Spleen (tissue), 11 donors: ENCODE results near the gene POU2F1. TPM values are rescaled to one million over a fixed set of nuclear protein-coding genes. Genes with fewer than 3 reads are reported as not detected.

ENCODE experiments used
- DNase-seq: peaks from one replicate; pipeline ENCODE4 v3.0.0-alpha.2; 2020
- H3K27ac ChIP-seq, 8 donors: fragments of 200-600 bp; sonication (generic) in 7 of 8; 1 replicate in 4 of 8; 2 replicates in 4 of 8; pipeline versions ENCODE4 v1.5.0 to v1.8.0; 2016 to 2021; ENCODE audit warnings: inconsistent platforms in 4 of 8, mild to moderate bottlenecking in 4 of 8, moderate library complexity in 1 of 8
- H3K27me3 ChIP-seq, 7 donors: fragments of 200-600 bp; sonication (generic) in 6 of 7; replicated peaks in 1 of 7; 1 replicate in 4 of 7; 2 replicates in 3 of 7; pipeline versions ENCODE4 v1.5.0 to v1.8.0; 2016 to 2021; ENCODE audit warnings: inconsistent platforms in 3 of 7, mild to moderate bottlenecking in 1 of 7
- H3K36me3 ChIP-seq, 6 donors: fragments of 200-600 bp; sonication (generic) in 5 of 6; 1 replicate in 4 of 6; 2 replicates in 2 of 6; pipeline versions ENCODE4 v1.5.0 to v1.8.0; 2016 to 2021; ENCODE audit warnings: inconsistent platforms in 2 of 6
- H3K4me1 ChIP-seq, 6 donors: fragments of 200-600 bp; sonication (generic) in 5 of 6; 1 replicate in 3 of 6; 2 replicates in 3 of 6; pipeline versions ENCODE4 v1.5.0 to v1.8.0; 2016 to 2021; ENCODE audit warnings: inconsistent platforms in 3 of 6
- H3K4me3 ChIP-seq, 8 donors: fragments of 200-600 bp; sonication (generic) in 7 of 8; 1 replicate in 4 of 8; 2 replicates in 4 of 8; pipeline versions ENCODE4 v1.5.0 to v1.8.0; 2016 to 2021; ENCODE audit warnings: inconsistent platforms in 4 of 8, mild to moderate bottlenecking in 4 of 8, moderate library complexity in 2 of 8
- H3K9me3 ChIP-seq, 8 donors: fragments of 200-600 bp; sonication (generic) in 7 of 8; 1 replicate in 4 of 8; 2 replicates in 4 of 8; pipeline versions ENCODE4 v1.5.0 to v1.8.0; 2016 to 2021; ENCODE audit warnings: inconsistent platforms in 4 of 8
- POLR2A ChIP-seq, 3 donors: fragments of 450-650 bp; IDR thresholded peaks; one replicate each; pipeline ENCODE4 v1.5.1; 2017; ENCODE audit warnings: antibody characterized with exemption in 3 of 3, mild to moderate bottlenecking in 1 of 3
- POLR2AphosphoS5 ChIP-seq, 3 donors: sonication (generic); formaldehyde crosslinking; IDR thresholded peaks; one replicate each; pipeline ENCODE4 v1.5.1; 2017; ENCODE audit warnings: antibody characterized with exemption in 3 of 3
- WGBS, 5 donors: extraction: QIAGEN DNeasy Blood & Tissue Kit in 3 of 5; methylation state at CpG; one replicate each; pipeline versions ENCODE4 v1.1.5 to v1.1.7; 2013 to 2018; 5-methylcytosine and 5-hydroxymethylcytosine counted together
- intact Hi-C: fragments of 100-400 bp; cut with DNase I; formaldehyde crosslinking; loops from one replicate; pipeline ENCODE4 v1.15.0; 2023; ENCODE audit warnings: low total_unique reads
- polyA plus RNA-seq, 3 donors: library from polyadenylated mRNA; stranded (reverse); fragments of 200-250 nt; gene quantifications; one replicate each; pipeline ENCODE4 v1.2.1, GENCODE V29; 2013
- total RNA-seq, 7 donors: library from RNA; depleted of rRNA in 3 of 7; stranded (reverse); fragments of >200 nt in 3 of 7; fragmentation: NEBNext Ultra II Directional in 4 of 7; extraction: Animal tissue kit (Norgen Biotek cat#: 25700) in 4 of 7; gene quantifications; one replicate each; pipeline versions ENCODE4 v1.1.0 to v1.2.1, GENCODE V29; 2016 to 2021
- TF ChIP-seq, protein P1 (sequence below), 11 experiments: fragments of 200-600 bp in 7 of 11; fragments of 450-650 bp in 4 of 11; sonication (generic) in 4 of 11; IDR thresholded peaks in 8 of 11; conservative IDR thresholded peaks in 3 of 11; 1 replicate in 7 of 11; 2 replicates in 4 of 11; pipeline versions ENCODE4 v1.4.0 to v1.8.0; 2016 to 2021; ENCODE audit warnings: antibody characterized with exemption in 11 of 11, inconsistent platforms in 4 of 11, mild to moderate bottlenecking in 1 of 11
- donor health status: healthy with polysubstance abuse.
- donor health status: DM: no; HTN: no; CAD: no; lungs with moderate emphysema.
- donor health status: DM: no; HTN: no; CAD: no.
- donor health status: Bipolar disorder and iron deficiency.
- donor health status: healthy.
- donor health status: DM: no; HTN: no; CAD: no.
- donor health status: DM: yes; HTN: yes; CAD: no.

POU2F1 gene
- total and polyA plus RNA-seq, 10 donors = 1.8 to 60.3 (median 27.4) TPM

DNA sequence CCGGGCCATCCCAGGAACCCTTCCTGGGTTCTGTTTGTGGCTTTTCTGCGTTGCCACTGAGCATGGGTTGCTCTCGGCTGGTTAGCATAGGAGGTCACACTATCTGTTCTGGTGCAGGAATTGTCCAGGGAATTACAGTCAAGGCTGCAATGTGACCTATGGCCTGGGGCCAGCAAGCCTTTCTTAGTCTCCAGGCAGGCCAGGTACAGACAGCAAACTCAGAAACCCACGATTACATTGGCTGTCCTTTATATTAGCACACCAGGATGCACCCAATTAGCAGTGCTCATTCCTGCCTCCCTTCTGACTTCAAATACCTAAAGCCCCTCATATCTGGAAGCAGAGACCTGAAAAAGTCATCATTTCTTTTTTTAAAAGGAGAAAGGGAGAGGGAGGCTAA, 242.4 kb downstream of the POU2F1 start:
- Histone ChIP-seq H3K36me3 (no peaks in the 10 kb centered on the region), H3K4me3 (no peak overlapping the region), H3K27ac (no peak overlapping the region), H3K4me1 (peaks cover 0 to 44% (median 6%) of the 10 kb centered on the region in 6 donors), H3K27me3 (no peaks in the 10 kb centered on the region), H3K9me3 (no peaks in the 10 kb centered on the region)
- 69 to 93% (median 81%) methylated on average over 3 to 4 of the region's 4 CpGs for WGBS, 5 donors
- TF ChIP-seq POLR2AphosphoS5 (IDR thresholded peaks at IDR 0.05) = no peak
- TF ChIP-seq, protein P1, sequence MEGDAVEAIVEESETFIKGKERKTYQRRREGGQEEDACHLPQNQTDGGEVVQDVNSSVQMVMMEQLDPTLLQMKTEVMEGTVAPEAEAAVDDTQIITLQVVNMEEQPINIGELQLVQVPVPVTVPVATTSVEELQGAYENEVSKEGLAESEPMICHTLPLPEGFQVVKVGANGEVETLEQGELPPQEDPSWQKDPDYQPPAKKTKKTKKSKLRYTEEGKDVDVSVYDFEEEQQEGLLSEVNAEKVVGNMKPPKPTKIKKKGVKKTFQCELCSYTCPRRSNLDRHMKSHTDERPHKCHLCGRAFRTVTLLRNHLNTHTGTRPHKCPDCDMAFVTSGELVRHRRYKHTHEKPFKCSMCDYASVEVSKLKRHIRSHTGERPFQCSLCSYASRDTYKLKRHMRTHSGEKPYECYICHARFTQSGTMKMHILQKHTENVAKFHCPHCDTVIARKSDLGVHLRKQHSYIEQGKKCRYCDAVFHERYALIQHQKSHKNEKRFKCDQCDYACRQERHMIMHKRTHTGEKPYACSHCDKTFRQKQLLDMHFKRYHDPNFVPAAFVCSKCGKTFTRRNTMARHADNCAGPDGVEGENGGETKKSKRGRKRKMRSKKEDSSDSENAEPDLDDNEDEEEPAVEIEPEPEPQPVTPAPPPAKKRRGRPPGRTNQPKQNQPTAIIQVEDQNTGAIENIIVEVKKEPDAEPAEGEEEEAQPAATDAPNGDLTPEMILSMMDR (IDR thresholded peaks at IDR 0.05 in 8 of 11, conservative IDR thresholded peaks at IDR 0.05 in 3 of 11) = no peak
- DNase-seq = no peak
- intact Hi-C loops = no loop called here

DNA sequence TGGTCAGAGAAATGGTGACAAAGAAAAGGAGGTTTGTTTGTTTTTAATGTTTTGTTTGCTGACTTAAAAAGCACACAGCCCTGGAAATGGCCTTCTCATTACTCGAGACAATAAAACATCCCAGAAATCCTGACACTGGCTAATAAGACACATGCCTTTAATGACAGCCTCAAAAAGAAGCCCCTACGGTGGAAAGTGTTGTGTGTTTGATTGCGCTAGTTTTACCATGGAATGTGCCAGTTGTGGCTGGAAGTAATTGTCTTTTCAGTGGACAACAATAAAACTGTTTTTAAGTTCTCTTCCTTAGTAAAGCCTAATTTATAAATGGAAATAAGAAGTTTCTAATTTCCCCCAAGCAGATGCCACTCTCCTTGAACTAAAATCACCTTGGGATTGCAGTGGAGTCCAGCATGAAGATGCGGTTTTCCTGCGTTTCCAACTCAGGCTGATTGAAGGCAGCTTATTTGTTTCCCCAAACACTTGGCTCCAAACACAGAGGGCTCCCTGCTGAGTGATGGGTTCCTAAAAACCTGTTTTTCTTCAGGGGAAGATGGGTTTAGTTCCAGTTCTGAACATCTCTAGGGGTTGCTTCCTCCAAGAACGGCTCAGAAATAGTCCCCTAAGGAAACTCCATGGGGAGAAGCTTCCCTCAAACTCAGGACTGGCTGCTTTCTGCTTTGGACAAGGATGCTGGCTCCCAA, 243.3 kb downstream of the POU2F1 start:
- no peak for DNase-seq
- 72 to 82% (median 79%) methylated on average over 6 of the region's 6 CpGs for WGBS, 5 donors
- peaks cover 0 to 44% (median 6%) of the 10 kb centered on the region in 6 donors for H3K4me1 ChIP-seq

DNA sequence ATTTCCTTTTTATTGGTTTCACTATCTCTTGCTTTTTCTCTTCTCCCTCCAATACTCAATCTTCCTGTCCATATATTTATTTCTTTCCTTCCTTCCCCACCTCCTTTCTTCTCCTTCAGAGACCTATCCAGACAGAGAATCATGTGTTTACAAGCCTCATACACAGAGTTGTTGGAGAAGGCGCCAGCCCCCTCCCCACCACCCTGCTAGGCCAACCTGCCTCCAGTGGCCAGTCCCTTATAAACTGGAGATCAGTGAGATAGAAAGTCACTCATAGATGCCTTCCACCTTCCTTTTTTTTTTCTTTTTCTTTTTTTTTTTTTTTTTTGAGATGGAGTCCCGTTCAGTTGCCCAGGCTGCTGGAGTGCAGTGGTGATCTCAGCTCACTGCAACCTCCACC, 244.3 kb downstream of the POU2F1 start:
- TF ChIP-seq POLR2AphosphoS5 (IDR thresholded peaks at IDR 0.05) = no peak
- Histone ChIP-seq H3K36me3 (no peaks in the 10 kb centered on the region), H3K9me3 (no peaks in the 10 kb centered on the region), H3K4me1 (peaks cover 0 to 44% (median 6%) of the 10 kb centered on the region in 6 donors), H3K27ac (peak overlapping the region in 1 of 8 donors; percentile 8), H3K4me3 (no peak overlapping the region), H3K27me3 (no peaks in the 10 kb centered on the region)
- no peak for DNase-seq
- intact Hi-C loops = no loop called here
- 73 to 96% (median 93%) methylated on average over 2 of the region's 2 CpGs for WGBS, 5 donors

More for the DNA sequence above, 243.3 kb downstream of the POU2F1 start:
- no peaks in the 10 kb centered on the region for H3K9me3 ChIP-seq
- intact Hi-C loops = no loop called here
- no peaks in the 10 kb centered on the region for H3K27me3 ChIP-seq
- peak overlapping the region in 2 of 8 donors; percentile 4 for H3K27ac ChIP-seq
- TF ChIP-seq POLR2AphosphoS5 (IDR thresholded peaks at IDR 0.05) (no peak), POLR2A (IDR thresholded peaks at IDR 0.05) (no peak)
- TF ChIP-seq, protein P1 (IDR thresholded peaks at IDR 0.05 in 8 of 11, conservative IDR thresholded peaks at IDR 0.05 in 3 of 11) = no peak
- no peak overlapping the region for H3K4me3 ChIP-seq
- no peaks in the 10 kb centered on the region for H3K36me3 ChIP-seq

DNA sequence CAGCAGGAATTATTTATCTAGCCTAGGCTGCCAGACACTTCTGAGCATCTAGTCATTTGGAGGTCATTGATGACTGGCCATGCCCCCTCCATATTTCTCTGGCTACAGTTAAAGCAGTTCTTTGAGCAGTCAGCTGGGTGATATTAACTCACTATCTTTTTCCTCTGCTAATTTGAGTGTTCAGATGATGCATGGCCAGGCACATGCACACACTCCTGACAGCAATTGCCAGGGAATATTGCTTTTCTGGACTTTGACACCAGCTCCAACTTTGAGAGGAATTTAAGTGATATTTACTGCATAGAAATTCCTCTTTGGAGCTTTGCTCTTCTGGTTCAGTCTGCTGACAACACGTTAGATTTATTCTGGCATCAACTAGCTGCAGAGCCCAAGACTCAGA, 245.1 kb downstream of the POU2F1 start:
- 70 to 91% (median 77%) methylated on average over 1 of the region's 1 CpG for WGBS, 5 donors

More for the DNA sequence above, 245.1 kb downstream of the POU2F1 start:
- Histone ChIP-seq H3K4me3 (no peak overlapping the region), H3K27ac (no peak overlapping the region), H3K27me3 (no peaks in the 10 kb centered on the region), H3K36me3 (no peaks in the 10 kb centered on the region), H3K9me3 (no peaks in the 10 kb centered on the region), H3K4me1 (peaks cover 0 to 38% (median 6%) of the 10 kb centered on the region in 6 donors)
- intact Hi-C loops = no loop called here
- TF ChIP-seq POLR2A (IDR thresholded peaks at IDR 0.05) (no peak), POLR2AphosphoS5 (IDR thresholded peaks at IDR 0.05) (no peak)
- TF ChIP-seq, protein P1 (IDR thresholded peaks at IDR 0.05 in 8 of 11, conservative IDR thresholded peaks at IDR 0.05 in 3 of 11) = no peak
- no peak for DNase-seq
